ENCODE measurements around the gene SBF2. TPM values are rescaled to one million over a fixed set of nuclear protein-coding genes. Genes with fewer than 3 reads are reported as not detected.

The SBF2 gene
- total and polyA plus RNA-seq, 9 of the 15 experiments (the other 6 are each of a cell fraction or from before 2014, with no cell fraction given): 0.80 to 9.5 (median 5.0) TPM

DNA sequence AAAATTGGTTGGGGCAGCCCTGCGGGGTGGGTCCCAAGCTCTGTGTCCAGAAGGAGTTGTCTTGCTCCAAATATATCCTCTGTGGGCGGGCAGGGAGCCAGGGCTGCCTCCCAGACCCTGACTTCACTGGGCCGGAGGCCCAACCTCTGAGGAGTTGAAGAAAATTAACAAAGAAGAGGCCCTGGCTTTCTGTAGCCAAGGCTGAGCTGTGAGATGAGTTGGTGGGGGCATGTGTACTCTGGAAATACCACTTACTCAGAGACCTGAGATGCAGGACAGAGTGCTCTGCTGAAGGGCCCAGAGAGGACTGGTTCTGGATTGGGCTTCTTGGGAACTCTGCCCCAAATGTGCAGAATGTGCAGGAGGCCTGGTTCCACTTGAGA, 533.8 kb downstream of the SBF2 start:
- Histone ChIP-seq H3K79me2 (ENCODE audit: control insufficient read depth, insufficient read depth, low read length) (no peaks in the 10 kb centered on the region), H4K20me1 (replicated peaks; ENCODE audit: control insufficient read depth, insufficient read depth, low read length) (no peaks in the 10 kb centered on the region; the same call in 1 of the 2 replicates), H3K36me3 (ENCODE audit: control insufficient read depth, insufficient read depth, low read length) (no peaks in the 10 kb centered on the region), H3K27me3 (ENCODE audit: control insufficient read depth in 2 of 2, insufficient read depth in 2 of 2, low read length in 2 of 2) (no peaks in the 10 kb centered on the region), H3K9ac (ENCODE audit: insufficient read depth in 1 of 2, low read depth in 2 of 2, low read length in 2 of 2) (no peak overlapping the region), H3K4me3 (no peak overlapping the region), H3K4me1 (replicated peaks in 1 of 2; ENCODE audit: control insufficient read depth in 2 of 2, insufficient read depth in 2 of 2, low read length in 2 of 2) (peaks cover 22 to 23% of the 10 kb centered on the region in 2 experiments), H2AFZ (ENCODE audit: low read depth, low read length) (no peak overlapping the region), H3K27ac (ENCODE audit: extremely low read depth, low read depth, low read length) (no peak overlapping the region), H3K4me2 (ENCODE audit: insufficient read depth, low read length) (no peak overlapping the region), H3K9me1 (ENCODE audit: control insufficient read depth, insufficient read depth, low read length) (peaks cover 7% of the 10 kb centered on the region), H3K9me3 (replicated peaks; ENCODE audit: control insufficient read depth, insufficient read depth, low read depth, low read length) (no peaks in the 10 kb centered on the region)
- ATAC-seq: no peak
- in situ Hi-C loops (cut with MboI) (loop anchor here (5.0 to 10.0 kb wide), 2 partner anchors 207 to 555 kb away; no protein-coding TSS in a partner anchor), intact Hi-C loops (cut with micrococcal nuclease) (no loop called here)
- ChIA-PET POLR2A (interaction anchor here (1.1 kb wide), 1 partner anchor 550 kb away, joined by 3 read pairs; no protein-coding TSS in a partner anchor), CTCF (ENCODE audit: low intra/inter-chr PET ratio) (interaction anchor here (2.8 kb wide), 1 partner anchor 563 kb away, joined by 25 read pairs; no protein-coding TSS in a partner anchor)
- no peak for FAIRE-seq
- WGBS (ENCODE audit: insufficient coverage, low coverage, missing lambda C conversion rate): 85% methylated on average over 3 of the region's 3 CpGs
- BruUV-seq (replicated peaks): no TSS peak
- DNase-seq (ENCODE audit: extremely low read depth in 1 of 4, low spot score in 3 of 4): no peak
- TF ChIP-seq XRCC4 (IDR thresholded peaks at IDR 0.05; ENCODE audit: extremely low read depth, insufficient read depth, insufficient read length): no peak
- TF ChIP-seq, protein P1, sequence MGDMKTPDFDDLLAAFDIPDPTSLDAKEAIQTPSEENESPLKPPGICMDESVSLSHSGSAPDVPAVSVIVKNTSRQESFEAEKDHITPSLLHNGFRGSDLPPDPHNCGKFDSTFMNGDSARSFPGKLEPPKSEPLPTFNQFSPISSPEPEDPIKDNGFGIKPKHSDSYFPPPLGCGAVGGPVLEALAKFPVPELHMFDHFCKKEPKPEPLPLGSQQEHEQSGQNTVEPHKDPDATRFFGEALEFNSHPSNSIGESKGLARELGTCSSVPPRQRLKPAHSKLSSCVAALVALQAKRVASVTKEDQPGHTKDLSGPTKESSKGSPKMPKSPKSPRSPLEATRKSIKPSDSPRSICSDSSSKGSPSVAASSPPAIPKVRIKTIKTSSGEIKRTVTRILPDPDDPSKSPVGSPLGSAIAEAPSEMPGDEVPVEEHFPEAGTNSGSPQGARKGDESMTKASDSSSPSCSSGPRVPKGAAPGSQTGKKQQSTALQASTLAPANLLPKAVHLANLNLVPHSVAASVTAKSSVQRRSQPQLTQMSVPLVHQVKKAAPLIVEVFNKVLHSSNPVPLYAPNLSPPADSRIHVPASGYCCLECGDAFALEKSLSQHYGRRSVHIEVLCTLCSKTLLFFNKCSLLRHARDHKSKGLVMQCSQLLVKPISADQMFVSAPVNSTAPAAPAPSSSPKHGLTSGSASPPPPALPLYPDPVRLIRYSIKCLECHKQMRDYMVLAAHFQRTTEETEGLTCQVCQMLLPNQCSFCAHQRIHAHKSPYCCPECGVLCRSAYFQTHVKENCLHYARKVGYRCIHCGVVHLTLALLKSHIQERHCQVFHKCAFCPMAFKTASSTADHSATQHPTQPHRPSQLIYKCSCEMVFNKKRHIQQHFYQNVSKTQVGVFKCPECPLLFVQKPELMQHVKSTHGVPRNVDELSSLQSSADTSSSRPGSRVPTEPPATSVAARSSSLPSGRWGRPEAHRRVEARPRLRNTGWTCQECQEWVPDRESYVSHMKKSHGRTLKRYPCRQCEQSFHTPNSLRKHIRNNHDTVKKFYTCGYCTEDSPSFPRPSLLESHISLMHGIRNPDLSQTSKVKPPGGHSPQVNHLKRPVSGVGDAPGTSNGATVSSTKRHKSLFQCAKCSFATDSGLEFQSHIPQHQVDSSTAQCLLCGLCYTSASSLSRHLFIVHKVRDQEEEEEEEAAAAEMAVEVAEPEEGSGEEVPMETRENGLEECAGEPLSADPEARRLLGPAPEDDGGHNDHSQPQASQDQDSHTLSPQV (IDR thresholded peaks at IDR 0.05): no peak
- TF ChIP-seq TCF7 (IDR thresholded peaks at IDR 0.05; ENCODE audit: borderline replicate concordance): no peak
